ENCODE results near the gene ACVR2B. TPM values are rescaled to one million over a fixed set of nuclear protein-coding genes. Genes with fewer than 3 reads are reported as not detected.

Gene ACVR2B
- total RNA-seq, 1 donor from 2014 or later = 6.6 TPM

DNA sequence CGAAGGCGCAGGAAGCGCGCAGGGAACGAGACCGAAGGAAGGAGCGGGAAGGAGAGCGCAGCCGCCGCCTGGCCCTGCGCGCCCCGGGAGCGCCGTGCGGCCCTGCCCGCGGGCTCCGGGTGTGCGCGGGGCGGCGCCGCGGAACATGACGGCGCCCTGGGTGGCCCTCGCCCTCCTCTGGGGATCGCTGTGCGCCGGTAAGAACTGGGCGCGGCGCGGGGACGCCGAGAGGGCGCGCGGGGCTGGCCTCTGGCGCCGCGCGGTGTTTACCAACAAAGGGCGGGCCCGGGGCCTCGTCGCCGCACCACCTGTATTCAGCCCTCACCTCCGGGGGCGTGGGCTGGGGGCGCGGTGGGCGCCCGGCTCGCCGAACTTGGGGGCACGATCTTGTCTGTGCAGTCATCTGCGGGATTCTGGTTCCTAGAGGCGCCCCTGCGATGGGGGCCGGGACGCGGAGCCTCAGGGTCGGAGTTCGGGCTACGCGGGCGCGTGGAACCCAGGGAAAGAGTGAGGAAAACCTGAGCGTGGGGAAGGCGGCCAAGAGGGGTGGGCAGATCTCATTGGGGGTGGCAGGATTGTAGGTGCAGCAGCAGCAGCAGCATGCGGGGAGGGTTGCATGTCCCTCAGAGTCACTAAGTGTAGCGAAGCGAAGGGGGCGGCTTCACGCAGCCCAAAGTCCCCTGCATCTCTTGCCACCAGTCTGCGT, 641 bp downstream of the ACVR2B start:
- peak; percentile 81 for DNase-seq

GRCh38 chr3:38454884-38455638, 1.4 kb downstream of the ACVR2B start:
- DNase-seq = peak; percentile 89
- peak overlapping the region; percentile 72 for H3K4me3 ChIP-seq
- H3K27me3 ChIP-seq = no peaks in the 10 kb centered on the region
- peaks cover 44% of the 10 kb centered on the region for H3K4me1 ChIP-seq
- no peaks in the 10 kb centered on the region for H3K36me3 ChIP-seq
- H3K27ac ChIP-seq = peak overlapping the region; percentile 78
- intact Hi-C loops (cut with DNase I) = no loop called here
- no peaks in the 10 kb centered on the region for H3K9me3 ChIP-seq
- TF ChIP-seq, protein P1, sequence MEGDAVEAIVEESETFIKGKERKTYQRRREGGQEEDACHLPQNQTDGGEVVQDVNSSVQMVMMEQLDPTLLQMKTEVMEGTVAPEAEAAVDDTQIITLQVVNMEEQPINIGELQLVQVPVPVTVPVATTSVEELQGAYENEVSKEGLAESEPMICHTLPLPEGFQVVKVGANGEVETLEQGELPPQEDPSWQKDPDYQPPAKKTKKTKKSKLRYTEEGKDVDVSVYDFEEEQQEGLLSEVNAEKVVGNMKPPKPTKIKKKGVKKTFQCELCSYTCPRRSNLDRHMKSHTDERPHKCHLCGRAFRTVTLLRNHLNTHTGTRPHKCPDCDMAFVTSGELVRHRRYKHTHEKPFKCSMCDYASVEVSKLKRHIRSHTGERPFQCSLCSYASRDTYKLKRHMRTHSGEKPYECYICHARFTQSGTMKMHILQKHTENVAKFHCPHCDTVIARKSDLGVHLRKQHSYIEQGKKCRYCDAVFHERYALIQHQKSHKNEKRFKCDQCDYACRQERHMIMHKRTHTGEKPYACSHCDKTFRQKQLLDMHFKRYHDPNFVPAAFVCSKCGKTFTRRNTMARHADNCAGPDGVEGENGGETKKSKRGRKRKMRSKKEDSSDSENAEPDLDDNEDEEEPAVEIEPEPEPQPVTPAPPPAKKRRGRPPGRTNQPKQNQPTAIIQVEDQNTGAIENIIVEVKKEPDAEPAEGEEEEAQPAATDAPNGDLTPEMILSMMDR (IDR thresholded peaks at IDR 0.05) = no peak
- peak; percentile 73 for ATAC-seq

More for the DNA sequence above, 641 bp downstream of the ACVR2B start:
- peak overlapping the region; percentile 78 for H3K27ac ChIP-seq
- H3K27me3 ChIP-seq = no peaks in the 10 kb centered on the region
- peaks cover 36% of the 10 kb centered on the region for H3K4me1 ChIP-seq
- intact Hi-C loops (cut with DNase I) = no loop called here
- no peaks in the 10 kb centered on the region for H3K9me3 ChIP-seq
- ATAC-seq = peak; percentile 51
- H3K4me3 ChIP-seq = peak overlapping the region; percentile 72
- TF ChIP-seq, protein P1 (IDR thresholded peaks at IDR 0.05) = no peak
- H3K36me3 ChIP-seq = no peaks in the 10 kb centered on the region

DNA sequence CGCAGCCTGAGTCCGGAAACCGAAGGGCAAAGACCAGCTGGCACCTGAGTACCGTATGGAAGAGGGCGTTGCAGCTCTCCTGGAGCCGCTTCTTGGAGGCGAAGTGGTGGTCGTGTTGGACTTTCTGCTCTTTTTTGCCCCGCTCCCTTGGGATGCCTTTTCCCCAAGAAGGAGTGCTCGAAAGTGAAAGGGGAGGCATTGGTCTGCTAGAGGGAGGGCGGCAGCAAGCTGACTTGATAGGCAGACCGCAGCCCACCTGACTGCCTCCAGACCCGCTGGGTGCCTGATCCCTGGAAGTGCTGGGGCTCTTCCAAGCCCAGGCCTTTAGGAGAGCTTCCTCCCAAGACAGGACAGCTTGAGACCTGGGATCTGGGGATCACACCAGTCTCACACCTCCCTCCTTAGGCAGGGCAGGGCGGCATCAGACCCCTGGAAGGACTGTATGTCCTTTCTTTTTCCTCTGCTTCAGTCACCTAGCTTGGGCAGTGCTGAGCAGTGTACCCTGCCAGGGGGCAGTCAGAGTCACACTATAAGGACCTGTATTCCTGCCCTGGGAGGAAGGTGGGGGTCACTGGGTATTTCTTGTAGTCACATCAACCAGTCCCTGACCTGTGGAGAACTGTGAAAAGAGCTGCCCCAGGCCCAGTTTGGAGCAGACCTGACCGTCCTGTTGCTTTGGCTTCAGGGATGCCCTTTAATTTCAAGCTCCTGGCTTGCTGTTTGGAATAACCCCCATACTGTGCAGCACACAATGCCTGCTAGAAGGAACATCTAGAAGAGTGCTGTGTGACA, 2.1 kb downstream of the ACVR2B start:
- no peaks in the 10 kb centered on the region for H3K27me3 ChIP-seq
- H3K9me3 ChIP-seq = no peaks in the 10 kb centered on the region
- H3K4me3 ChIP-seq = peak overlapping the region; percentile 72
- no peaks in the 10 kb centered on the region for H3K36me3 ChIP-seq
- peak overlapping the region; percentile 78 for H3K27ac ChIP-seq
- DNase-seq = no peak
- TF ChIP-seq, protein P1 (IDR thresholded peaks at IDR 0.05) = no peak
- H3K4me1 ChIP-seq = peaks cover 49% of the 10 kb centered on the region
- no peak for ATAC-seq
- intact Hi-C loops (cut with DNase I) = no loop called here

DNA sequence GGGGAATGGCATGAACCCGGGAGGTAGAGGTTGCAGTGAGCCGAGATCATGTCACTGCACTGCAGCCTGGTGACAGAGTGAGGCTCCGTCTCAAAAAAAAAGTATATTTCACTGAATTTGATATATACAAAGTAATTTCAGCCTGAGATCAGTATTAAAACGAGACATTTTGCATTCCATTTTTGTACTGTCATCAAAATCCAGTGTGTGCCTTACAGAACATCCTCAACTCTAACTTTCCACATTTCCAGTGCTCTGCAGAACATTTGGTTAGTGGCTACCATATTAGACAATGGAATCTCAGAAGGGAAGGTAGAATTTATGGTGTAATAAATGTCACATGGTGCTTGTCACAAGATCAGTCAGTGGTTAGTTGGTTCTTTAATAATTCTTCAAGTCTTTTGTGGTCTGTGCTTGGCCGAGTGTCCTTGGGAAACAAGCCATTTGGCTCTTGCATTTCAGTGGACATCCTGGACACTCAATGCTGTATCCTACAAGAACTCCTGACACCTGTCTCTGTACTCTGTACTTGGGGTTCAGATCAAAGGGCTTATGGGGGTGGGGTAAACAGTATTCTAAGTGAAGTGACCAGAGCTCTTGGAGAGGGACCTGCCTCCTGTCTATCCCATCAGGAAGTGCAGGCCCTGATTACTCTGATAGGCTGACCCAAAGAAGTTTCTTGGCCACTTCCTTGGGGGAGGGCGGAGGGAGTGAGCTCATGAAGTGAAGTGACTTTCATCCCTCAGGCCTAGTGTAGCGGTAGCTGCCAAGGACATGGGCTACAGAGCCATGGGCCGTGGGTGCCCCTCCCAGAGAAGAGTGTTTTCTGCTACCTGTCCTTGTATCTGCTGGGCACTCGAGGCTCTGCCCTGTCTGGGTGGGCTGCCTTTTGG, 3.7 kb downstream of the ACVR2B start:
- DNase-seq (no peak), ATAC-seq (no peak)
- H3K36me3 ChIP-seq = no peaks in the 10 kb centered on the region
- TF ChIP-seq, protein P1 (IDR thresholded peaks at IDR 0.05) = peak; percentile 11
- no peak overlapping the region for H3K4me3 ChIP-seq
- intact Hi-C loops (cut with DNase I) = no loop called here
- no peaks in the 10 kb centered on the region for H3K27me3 ChIP-seq
- H3K9me3 ChIP-seq = no peaks in the 10 kb centered on the region
- H3K4me1 ChIP-seq = peaks cover 54% of the 10 kb centered on the region
- H3K27ac ChIP-seq = no peak overlapping the region
